Kidney (tissue), 14 donors: ENCODE measurements around the gene PCDHGA12. TPM values are rescaled to one million over a fixed set of nuclear protein-coding genes. Genes with fewer than 3 reads are reported as not detected.

Experiments used
- DNase-seq, 5 donors: peaks; one replicate each; pipeline ENCODE4 v3.0.0-alpha.2; 2013 to 2020
- FAIRE-seq: peaks from 2 replicates; lab custom pipeline; 2012; peaks lifted over from hg19 to GRCh38; lab: Jason Lieb, UNC
- H3K27ac ChIP-seq, 2 donors: one replicate each; pipeline ENCODE4 v1.7.0; 2013; ENCODE audit warnings: low read depth in 2 of 2, low read length in 2 of 2, inconsistent platforms in 1 of 2
- H3K27me3 ChIP-seq: one replicate; pipeline ENCODE4 v1.7.1; 2013; ENCODE audit warnings: low read length, inconsistent platforms; ENCODE audit not compliant: control insufficient read depth, insufficient read depth
- H3K36me3 ChIP-seq, 3 donors: one replicate each; pipeline versions ENCODE4 v1.7.0 to v1.7.1; 2013; ENCODE audit warnings: low read length in 3 of 3, control low read depth in 1 of 3, inconsistent platforms in 1 of 3; ENCODE audit not compliant: insufficient read depth in 3 of 3, control insufficient read depth in 2 of 3
- H3K4me1 ChIP-seq, 3 donors: one replicate each; pipeline versions ENCODE4 v1.7.0 to v1.7.1; 2013; ENCODE audit warnings: low read length in 3 of 3, inconsistent platforms in 1 of 3, low read depth in 1 of 3; ENCODE audit not compliant: control insufficient read depth in 2 of 3, insufficient read depth in 2 of 3
- H3K4me3 ChIP-seq, 3 donors: one replicate each; pipeline versions ENCODE4 v1.7.0 to v1.8.1; 2013; ENCODE audit warnings: low read length in 3 of 3, control low read depth in 1 of 3, inconsistent platforms in 1 of 3
- H3K9ac ChIP-seq, 3 donors: one replicate each; pipeline versions ENCODE4 v1.7.0 to v1.7.1; 2013; ENCODE audit warnings: low read length in 3 of 3, control low read depth in 1 of 3, inconsistent platforms in 1 of 3
- H3K9me3 ChIP-seq, 3 donors: one replicate each; pipeline versions ENCODE4 v1.7.0 to v1.7.1; 2013; ENCODE audit warnings: low read length in 3 of 3, control low read depth in 1 of 3, inconsistent platforms in 1 of 3; ENCODE audit not compliant: control insufficient read depth in 2 of 3, insufficient read depth in 1 of 3
- intact Hi-C: fragments of 100-400 bp; cut with DNase I; formaldehyde crosslinking; loops from one replicate; pipeline ENCODE4 v1.11.1; 2022
- polyA plus RNA-seq: library from polyadenylated mRNA; stranded (reverse); fragments of 350-450 nt; fragmentation: Illumina TruSeq; extraction: RNeasy Lipid Tissue Mini Kit (QIAGEN cat#74804); gene quantifications from one replicate; pipeline ENCODE4 v1.2.3, GENCODE V29; 2014; ENCODE audit warnings: low read depth, low replicate concordance; ENCODE audit not compliant: insufficient read depth
- total RNA-seq: library from RNA; stranded (reverse); fragmentation: NEBNext Ultra II Directional; extraction: Animal tissue kit (Norgen Biotek cat#: 25700); gene quantifications from one replicate; pipeline ENCODE4 v1.2.1, GENCODE V29; 2021
- TF ChIP-seq, protein P1 (sequence below): IDR thresholded peaks from 3 replicates; pipeline ENCODE4 v1.5.1; 2012; ENCODE audit warnings: mild to moderate bottlenecking, moderate library complexity, borderline replicate concordance; ENCODE audit not compliant: insufficient read depth; ENCODE audit errors: extremely low read depth
- donor health status: control.
- donor health status: control.
- donor health status: control.
- donor health status: control.
- donor health status: control.
- donor health status: DM: yes; HTN: yes; CAD: no.
- donor health status: Normal renal cell carcinoma (clear cell type).

Gene PCDHGA12
- total and polyA plus RNA-seq, 2 donors from 2014 or later: 0.24 to 4.0 TPM

DNA sequence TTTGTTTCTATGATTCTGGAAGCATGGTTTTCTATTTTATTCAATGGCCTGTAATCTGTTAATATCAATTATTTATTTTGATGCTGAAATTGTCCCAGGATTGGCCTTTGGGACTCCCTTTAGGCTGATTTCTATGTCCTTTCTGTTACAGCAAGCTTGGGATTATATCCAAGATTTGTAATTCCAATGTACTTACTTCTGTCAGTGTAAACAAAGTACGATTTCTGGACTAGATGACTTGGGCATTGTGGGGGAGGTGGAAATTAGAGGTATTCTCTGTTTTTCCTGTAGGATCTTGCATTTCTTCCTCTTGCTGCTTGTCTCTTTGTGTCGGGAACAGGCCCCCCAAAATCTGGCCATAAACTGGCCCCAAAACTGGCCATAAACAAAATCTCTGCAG lies 3.7 kb downstream of the PCDHGA12 start:
- Histone ChIP-seq H3K27ac (no peak overlapping the region), H3K9me3 (peaks cover 2 to 48% (median 16%) of the 10 kb centered on the region in 3 donors), H3K9ac (no peak overlapping the region), H3K27me3 (no peaks in the 10 kb centered on the region), H3K4me1 (no peaks in the 10 kb centered on the region), H3K4me3 (no peak overlapping the region), H3K36me3 (no peaks in the 10 kb centered on the region)
- TF ChIP-seq, protein P1, sequence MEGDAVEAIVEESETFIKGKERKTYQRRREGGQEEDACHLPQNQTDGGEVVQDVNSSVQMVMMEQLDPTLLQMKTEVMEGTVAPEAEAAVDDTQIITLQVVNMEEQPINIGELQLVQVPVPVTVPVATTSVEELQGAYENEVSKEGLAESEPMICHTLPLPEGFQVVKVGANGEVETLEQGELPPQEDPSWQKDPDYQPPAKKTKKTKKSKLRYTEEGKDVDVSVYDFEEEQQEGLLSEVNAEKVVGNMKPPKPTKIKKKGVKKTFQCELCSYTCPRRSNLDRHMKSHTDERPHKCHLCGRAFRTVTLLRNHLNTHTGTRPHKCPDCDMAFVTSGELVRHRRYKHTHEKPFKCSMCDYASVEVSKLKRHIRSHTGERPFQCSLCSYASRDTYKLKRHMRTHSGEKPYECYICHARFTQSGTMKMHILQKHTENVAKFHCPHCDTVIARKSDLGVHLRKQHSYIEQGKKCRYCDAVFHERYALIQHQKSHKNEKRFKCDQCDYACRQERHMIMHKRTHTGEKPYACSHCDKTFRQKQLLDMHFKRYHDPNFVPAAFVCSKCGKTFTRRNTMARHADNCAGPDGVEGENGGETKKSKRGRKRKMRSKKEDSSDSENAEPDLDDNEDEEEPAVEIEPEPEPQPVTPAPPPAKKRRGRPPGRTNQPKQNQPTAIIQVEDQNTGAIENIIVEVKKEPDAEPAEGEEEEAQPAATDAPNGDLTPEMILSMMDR: no peak
- no peak for DNase-seq
- intact Hi-C loops: no loop called here
- FAIRE-seq: no peak

DNA sequence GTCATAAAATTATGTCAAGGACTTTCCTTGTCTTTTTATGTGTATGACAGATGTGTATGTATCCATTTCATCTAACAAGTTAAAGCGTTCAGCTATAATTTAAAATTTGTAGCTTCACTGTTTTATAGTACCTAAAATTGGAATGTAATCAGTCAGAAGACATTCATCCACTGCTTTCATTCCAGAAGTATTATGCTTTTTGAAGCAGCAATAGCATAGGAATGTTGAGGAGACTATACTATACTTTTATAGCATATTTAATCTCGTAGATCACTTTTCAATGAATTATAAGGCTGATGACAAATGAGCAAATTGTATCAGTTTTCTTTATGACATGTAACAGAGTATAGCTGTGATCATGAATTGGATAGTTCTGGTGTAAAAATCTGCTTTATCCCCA lies 6.9 kb downstream of the PCDHGA12 start:
- H3K9me3 ChIP-seq: peaks cover 3 to 45% (median 10%) of the 10 kb centered on the region in 3 donors
- TF ChIP-seq, protein P1: no peak
- intact Hi-C loops: no loop called here
- no peaks in the 10 kb centered on the region for H3K36me3 ChIP-seq
- H3K4me3 ChIP-seq: no peak overlapping the region
- DNase-seq: no peak
- no peak overlapping the region for H3K9ac ChIP-seq
- FAIRE-seq: no peak
- H3K27ac ChIP-seq: no peak overlapping the region
- no peaks in the 10 kb centered on the region for H3K4me1 ChIP-seq
- no peaks in the 10 kb centered on the region for H3K27me3 ChIP-seq

DNA sequence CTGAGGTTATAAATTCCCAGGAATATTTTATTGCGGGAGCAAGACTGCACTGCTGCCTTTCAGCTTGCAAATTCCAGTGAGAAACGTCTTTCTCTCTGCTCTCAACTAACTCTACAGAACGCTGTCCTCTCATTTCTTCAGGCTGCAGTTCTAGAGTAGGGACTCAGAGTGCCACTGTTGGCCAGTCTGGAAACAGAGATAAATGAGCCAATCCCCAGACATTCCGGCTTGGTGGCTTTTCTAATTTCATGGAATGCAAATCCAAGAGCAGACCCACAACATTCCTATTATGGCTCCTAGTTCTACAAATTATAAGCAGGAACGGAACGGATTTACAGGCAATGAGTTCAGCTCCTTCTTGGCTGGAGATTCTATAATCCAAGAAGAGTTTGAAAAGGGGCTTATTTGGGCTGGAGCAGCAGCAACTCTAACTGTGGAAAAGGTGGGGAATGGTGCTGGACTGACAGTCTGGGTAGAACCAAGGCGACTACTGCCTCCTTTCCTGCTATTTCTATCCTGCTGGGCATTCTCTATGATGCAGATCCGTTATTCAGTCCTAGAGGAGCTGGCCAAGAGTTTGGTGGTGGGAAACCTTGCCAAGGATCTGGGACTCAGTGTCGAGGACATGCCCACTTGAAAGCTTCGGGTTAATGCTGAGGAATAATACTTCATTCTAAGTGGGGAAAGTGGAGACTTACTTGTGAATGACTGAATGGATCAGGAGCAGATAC lies 9.3 kb downstream of the PCDHGA12 start:
- no peak for DNase-seq
- no peak for FAIRE-seq
- H3K4me1 ChIP-seq: no peaks in the 10 kb centered on the region
- intact Hi-C loops: no loop called here
- H3K9ac ChIP-seq: no peak overlapping the region
- H3K36me3 ChIP-seq: no peaks in the 10 kb centered on the region
- H3K4me3 ChIP-seq: no peak overlapping the region
- no peak overlapping the region for H3K27ac ChIP-seq
- no peaks in the 10 kb centered on the region for H3K27me3 ChIP-seq
- TF ChIP-seq, protein P1: no peak
- H3K9me3 ChIP-seq: peaks cover 3 to 31% (median 11%) of the 10 kb centered on the region in 3 donors
